ENCODE data around the gene HMG20A. TPM values are rescaled to one million over a fixed set of nuclear protein-coding genes. Genes with fewer than 3 reads are reported as not detected.

Gene HMG20A
- total RNA-seq, 1 donor from 2014 or later = 9.7 TPM

GRCh38 chr15:77418966-77419835 lies 1.5 kb upstream of the HMG20A start:
- H3K36me3 ChIP-seq (ENCODE audit: control insufficient read depth, insufficient read depth, low read length) = no peaks in the 10 kb centered on the region
- FAIRE-seq = no peak
- peak overlapping the region; percentile 91 for H3K4me3 ChIP-seq (ENCODE audit: low read depth, low read length)
- DNase-seq (ENCODE audit: low read depth) = no peak
- H3K27me3 ChIP-seq (ENCODE audit: control insufficient read depth, insufficient read depth, low read length) = no peaks in the 10 kb centered on the region
- TF ChIP-seq, protein P1, sequence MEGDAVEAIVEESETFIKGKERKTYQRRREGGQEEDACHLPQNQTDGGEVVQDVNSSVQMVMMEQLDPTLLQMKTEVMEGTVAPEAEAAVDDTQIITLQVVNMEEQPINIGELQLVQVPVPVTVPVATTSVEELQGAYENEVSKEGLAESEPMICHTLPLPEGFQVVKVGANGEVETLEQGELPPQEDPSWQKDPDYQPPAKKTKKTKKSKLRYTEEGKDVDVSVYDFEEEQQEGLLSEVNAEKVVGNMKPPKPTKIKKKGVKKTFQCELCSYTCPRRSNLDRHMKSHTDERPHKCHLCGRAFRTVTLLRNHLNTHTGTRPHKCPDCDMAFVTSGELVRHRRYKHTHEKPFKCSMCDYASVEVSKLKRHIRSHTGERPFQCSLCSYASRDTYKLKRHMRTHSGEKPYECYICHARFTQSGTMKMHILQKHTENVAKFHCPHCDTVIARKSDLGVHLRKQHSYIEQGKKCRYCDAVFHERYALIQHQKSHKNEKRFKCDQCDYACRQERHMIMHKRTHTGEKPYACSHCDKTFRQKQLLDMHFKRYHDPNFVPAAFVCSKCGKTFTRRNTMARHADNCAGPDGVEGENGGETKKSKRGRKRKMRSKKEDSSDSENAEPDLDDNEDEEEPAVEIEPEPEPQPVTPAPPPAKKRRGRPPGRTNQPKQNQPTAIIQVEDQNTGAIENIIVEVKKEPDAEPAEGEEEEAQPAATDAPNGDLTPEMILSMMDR (IDR thresholded peaks at IDR 0.05; ENCODE audit: insufficient read depth, low read length, severe bottlenecking) = peak; percentile 17

GRCh38 chr15:77419836-77420609 lies 665 bp upstream of the HMG20A start, which contains the start of gene PEAK1:
Gene PEAK1, minus strand, starts transcription at chr15:77420104. Its CDS starts 238,178 bp downstream, at chr15:77181926.
- Histone ChIP-seq H3K4me3 (ENCODE audit: low read depth, low read length) (peak within 1 kb of the TSS; percentile 91), H3K27me3 (ENCODE audit: control insufficient read depth, insufficient read depth, low read length) (no peaks in the 10 kb centered on the region), H3K36me3 (ENCODE audit: control insufficient read depth, insufficient read depth, low read length) (no peaks in the 10 kb centered on the region)
- no peak for FAIRE-seq
- TF ChIP-seq, protein P1 (IDR thresholded peaks at IDR 0.05; ENCODE audit: insufficient read depth, low read length, severe bottlenecking) = no peak
- peak; percentile 92 for DNase-seq (ENCODE audit: low read depth)

DNA sequence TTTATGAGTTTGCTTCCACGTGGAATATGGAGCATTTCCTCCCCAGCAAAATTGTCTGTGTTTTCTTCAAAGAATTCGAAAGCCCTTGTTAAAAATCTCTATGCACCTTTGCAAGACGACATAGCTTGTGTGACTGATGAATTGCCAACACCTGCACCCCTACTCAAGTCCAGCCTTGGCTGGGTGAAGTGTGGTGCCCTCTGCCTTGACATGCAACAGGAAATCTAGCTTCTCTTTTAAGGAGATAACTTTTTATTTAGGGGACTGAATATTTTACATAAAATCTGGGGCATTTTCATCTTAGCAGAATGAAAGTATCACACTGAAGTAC lies 647 bp downstream of the HMG20A start:
- TF ChIP-seq, protein P1 (IDR thresholded peaks at IDR 0.05; ENCODE audit: insufficient read depth, low read length, severe bottlenecking) = no peak
- FAIRE-seq (no peak), DNase-seq (ENCODE audit: low read depth) (peak; percentile 18)
- Histone ChIP-seq H3K4me3 (ENCODE audit: low read depth, low read length) (peak overlapping the region; percentile 91), H3K27me3 (ENCODE audit: control insufficient read depth, insufficient read depth, low read length) (no peaks in the 10 kb centered on the region), H3K36me3 (ENCODE audit: control insufficient read depth, insufficient read depth, low read length) (no peaks in the 10 kb centered on the region)

DNA sequence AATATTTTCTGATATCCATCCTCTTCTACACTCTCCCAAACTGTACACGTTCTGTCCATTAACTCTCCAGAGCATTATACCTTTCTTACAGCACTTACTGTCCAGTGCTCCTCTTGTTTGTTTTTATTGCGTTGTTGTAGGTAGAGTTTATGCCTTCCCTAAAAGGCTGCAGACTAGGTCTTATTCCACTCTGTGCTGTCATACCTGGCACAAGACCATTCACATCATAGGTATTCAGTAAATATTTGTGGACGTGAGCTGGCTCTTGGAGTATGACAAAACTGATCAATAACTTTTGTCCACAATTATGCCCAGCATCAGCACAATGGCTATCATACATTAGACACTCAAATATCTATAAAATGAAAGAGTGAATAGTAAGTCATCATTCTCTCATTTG lies 4.4 kb downstream of the HMG20A start:
- Histone ChIP-seq H3K27me3 (ENCODE audit: control insufficient read depth, insufficient read depth, low read length) (no peaks in the 10 kb centered on the region), H3K36me3 (ENCODE audit: control insufficient read depth, insufficient read depth, low read length) (no peaks in the 10 kb centered on the region), H3K4me3 (ENCODE audit: low read depth, low read length) (no peak overlapping the region)
- DNase-seq (ENCODE audit: low read depth) (no peak), FAIRE-seq (no peak)
- TF ChIP-seq, protein P1 (IDR thresholded peaks at IDR 0.05; ENCODE audit: insufficient read depth, low read length, severe bottlenecking) = no peak

- Histone ChIP-seq H3K27me3 (ENCODE audit: control insufficient read depth, insufficient read depth, low read length) (no peaks in the 10 kb centered on the region), H3K36me3 (ENCODE audit: control insufficient read depth, insufficient read depth, low read length) (no peaks in the 10 kb centered on the region), H3K4me3 (ENCODE audit: low read depth, low read length) (no peak overlapping the region)
- FAIRE-seq (no peak), DNase-seq (ENCODE audit: low read depth) (no peak)
- TF ChIP-seq, protein P1 (IDR thresholded peaks at IDR 0.05; ENCODE audit: insufficient read depth, low read length, severe bottlenecking) = no peak
Measured at GRCh38 chr15:77426377-77426776, 5.7 kb downstream of the HMG20A start.
